Measurements from ENCODE around the gene ASB2.

ASB2 gene

GRCh38 chr14:94008234-94008633, 31.9 kb upstream of the ASB2 start:
- H3K27me3 ChIP-seq (ENCODE audit: insufficient read depth, poor library complexity, severe bottlenecking): no peaks in the 10 kb centered on the region
- no peak for TF ChIP-seq POLR2AphosphoS5 (IDR thresholded peaks at IDR 0.05; ENCODE audit: low read depth)
- TF ChIP-seq REST (IDR thresholded peaks at IDR 0.05; ENCODE audit: insufficient replicate concordance, low read depth): no peak
- H3K27ac ChIP-seq (replicated peaks): no peak overlapping the region
- H3K4me3 ChIP-seq (replicated peaks; ENCODE audit: insufficient read depth, low read length): no peak overlapping the region
- DNase-seq (ENCODE audit: low read depth in 1 of 2, low spot score in 1 of 2): no peak

GRCh38 chr14:94005324-94006073, 29.1 kb upstream of the ASB2 start:
- Histone ChIP-seq H3K27me3 (ENCODE audit: insufficient read depth, poor library complexity, severe bottlenecking) (no peaks in the 10 kb centered on the region), H3K27ac (replicated peaks) (no peak overlapping the region), H3K4me3 (replicated peaks; ENCODE audit: insufficient read depth, low read length) (no peak overlapping the region)
- DNase-seq (ENCODE audit: low read depth in 1 of 2, low spot score in 1 of 2): no peak
- TF ChIP-seq GABPA (IDR thresholded peaks at IDR 0.05; ENCODE audit: low read depth): no peak
- no peak for TF ChIP-seq REST (IDR thresholded peaks at IDR 0.05; ENCODE audit: insufficient replicate concordance, low read depth)
- TF ChIP-seq CTCF (IDR thresholded peaks at IDR 0.05; ENCODE audit: insufficient read depth, low read length): peak; percentile 36
- no peak for TF ChIP-seq POLR2AphosphoS5 (IDR thresholded peaks at IDR 0.05; ENCODE audit: low read depth)
- no peak for TF ChIP-seq SPI1 (IDR thresholded peaks at IDR 0.05; ENCODE audit: borderline replicate concordance, low read depth)

GRCh38 chr14:94004015-94004414, 27.6 kb upstream of the ASB2 start:
- TF ChIP-seq SPI1 (IDR thresholded peaks at IDR 0.05; ENCODE audit: borderline replicate concordance, low read depth) (no peak), CTCF (IDR thresholded peaks at IDR 0.05; ENCODE audit: insufficient read depth, low read length) (no peak), POLR2AphosphoS5 (IDR thresholded peaks at IDR 0.05; ENCODE audit: low read depth) (no peak), GABPA (IDR thresholded peaks at IDR 0.05; ENCODE audit: low read depth) (no peak), REST (IDR thresholded peaks at IDR 0.05; ENCODE audit: insufficient replicate concordance, low read depth) (no peak)
- no peak overlapping the region for H3K27ac ChIP-seq (replicated peaks)
- H3K27me3 ChIP-seq (ENCODE audit: insufficient read depth, poor library complexity, severe bottlenecking): no peaks in the 10 kb centered on the region
- H3K4me3 ChIP-seq (replicated peaks; ENCODE audit: insufficient read depth, low read length): no peak overlapping the region
- no peak for DNase-seq (ENCODE audit: low read depth in 1 of 2, low spot score in 1 of 2)

Measured in HL-60 (cell line).